GM10248 (cell line): ENCODE results near the gene RAP2A.

Experiments
- CTCF ChIA-PET: fragments of 300-600 bp; sonication (Branson Sonifier 250); formaldehyde crosslinking; extraction: SDS; loops from one replicate; lab custom pipeline; 2021; ENCODE audit warnings: antibody characterized with exemption; lab: Yijun Ruan, JAX
- POLR2A ChIA-PET: fragments of 350-650 bp; sonication (Branson Sonifier 250); formaldehyde crosslinking; extraction: SDS; loops from one replicate; lab custom pipeline; 2020; ENCODE audit warnings: antibody characterized with exemption; lab: Yijun Ruan, JAX
- DNase-seq: peaks from one replicate; pipeline ENCODE4 v3.0.0; 2012; ENCODE audit errors: extremely low spot score
- TF ChIP-seq, protein P1 (sequence below): IDR thresholded peaks from 2 replicates; pipeline ENCODE4 v1.5.1; 2012; ENCODE audit warnings: mild to moderate bottlenecking, low read depth; ENCODE audit errors: extremely low read depth, missing control alignments, control extremely low read depth

RAP2A gene

DNA sequence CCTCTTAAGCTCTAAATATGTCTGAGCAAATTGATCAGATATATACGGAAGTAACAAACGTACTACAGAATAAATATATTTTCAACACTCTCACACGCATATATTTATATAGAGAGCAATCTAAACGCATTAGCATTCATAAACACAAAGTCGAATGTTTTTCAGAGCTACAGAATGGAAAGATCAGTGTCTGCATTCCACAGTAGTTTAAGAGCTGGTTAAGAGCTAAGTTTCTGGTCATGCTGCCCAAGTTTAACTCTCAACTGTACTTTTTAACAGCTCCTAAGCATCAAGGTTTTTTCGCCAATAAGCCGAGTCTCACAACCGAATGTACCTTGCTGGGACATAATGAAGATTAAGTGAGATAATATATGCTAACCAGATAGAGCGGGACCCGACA lies 36.7 kb upstream of the RAP2A start:
- CTCF ChIA-PET, result interaction anchor here (0.8 to 1.6 kb wide), 7 partner anchors 8 to 25 kb away, joined by 3 to 6 read pairs (median 3); no protein-coding TSS in a partner anchor
- DNase-seq, result no peak
- POLR2A ChIA-PET, result interaction anchor here (0.5 kb wide), 1 partner anchor 594 kb away, joined by 3 read pairs; no protein-coding TSS in a partner anchor

DNA sequence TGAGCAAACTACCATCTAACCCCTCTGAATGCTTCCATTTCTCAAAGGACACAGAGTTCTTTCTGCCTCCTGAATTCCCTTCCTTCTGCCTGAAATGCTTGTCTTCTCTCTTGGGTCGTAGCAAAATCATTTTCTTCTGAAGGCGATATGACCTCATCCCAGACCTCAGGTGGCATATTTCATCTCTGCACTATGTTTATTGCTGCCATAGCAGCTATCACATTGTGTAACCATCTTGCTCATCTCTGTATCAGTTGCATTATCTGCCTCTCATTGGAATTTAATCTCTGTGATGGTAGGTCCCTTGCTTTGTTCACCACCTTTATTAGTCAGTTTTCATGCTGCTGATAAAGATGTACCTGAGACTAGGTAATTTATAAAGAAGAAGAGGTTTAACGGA lies 32.5 kb upstream of the RAP2A start:
- no peak for DNase-seq
- POLR2A ChIA-PET, result no interaction called here
- CTCF ChIA-PET, result interaction anchor here (1.0 kb wide), 1 partner anchor 284 kb away, joined by 3 read pairs; no protein-coding TSS in a partner anchor
- TF ChIP-seq, protein P1, sequence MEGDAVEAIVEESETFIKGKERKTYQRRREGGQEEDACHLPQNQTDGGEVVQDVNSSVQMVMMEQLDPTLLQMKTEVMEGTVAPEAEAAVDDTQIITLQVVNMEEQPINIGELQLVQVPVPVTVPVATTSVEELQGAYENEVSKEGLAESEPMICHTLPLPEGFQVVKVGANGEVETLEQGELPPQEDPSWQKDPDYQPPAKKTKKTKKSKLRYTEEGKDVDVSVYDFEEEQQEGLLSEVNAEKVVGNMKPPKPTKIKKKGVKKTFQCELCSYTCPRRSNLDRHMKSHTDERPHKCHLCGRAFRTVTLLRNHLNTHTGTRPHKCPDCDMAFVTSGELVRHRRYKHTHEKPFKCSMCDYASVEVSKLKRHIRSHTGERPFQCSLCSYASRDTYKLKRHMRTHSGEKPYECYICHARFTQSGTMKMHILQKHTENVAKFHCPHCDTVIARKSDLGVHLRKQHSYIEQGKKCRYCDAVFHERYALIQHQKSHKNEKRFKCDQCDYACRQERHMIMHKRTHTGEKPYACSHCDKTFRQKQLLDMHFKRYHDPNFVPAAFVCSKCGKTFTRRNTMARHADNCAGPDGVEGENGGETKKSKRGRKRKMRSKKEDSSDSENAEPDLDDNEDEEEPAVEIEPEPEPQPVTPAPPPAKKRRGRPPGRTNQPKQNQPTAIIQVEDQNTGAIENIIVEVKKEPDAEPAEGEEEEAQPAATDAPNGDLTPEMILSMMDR, result no peak

More for the DNA sequence above, 36.7 kb upstream of the RAP2A start:
- TF ChIP-seq, protein P1, result no peak

DNA sequence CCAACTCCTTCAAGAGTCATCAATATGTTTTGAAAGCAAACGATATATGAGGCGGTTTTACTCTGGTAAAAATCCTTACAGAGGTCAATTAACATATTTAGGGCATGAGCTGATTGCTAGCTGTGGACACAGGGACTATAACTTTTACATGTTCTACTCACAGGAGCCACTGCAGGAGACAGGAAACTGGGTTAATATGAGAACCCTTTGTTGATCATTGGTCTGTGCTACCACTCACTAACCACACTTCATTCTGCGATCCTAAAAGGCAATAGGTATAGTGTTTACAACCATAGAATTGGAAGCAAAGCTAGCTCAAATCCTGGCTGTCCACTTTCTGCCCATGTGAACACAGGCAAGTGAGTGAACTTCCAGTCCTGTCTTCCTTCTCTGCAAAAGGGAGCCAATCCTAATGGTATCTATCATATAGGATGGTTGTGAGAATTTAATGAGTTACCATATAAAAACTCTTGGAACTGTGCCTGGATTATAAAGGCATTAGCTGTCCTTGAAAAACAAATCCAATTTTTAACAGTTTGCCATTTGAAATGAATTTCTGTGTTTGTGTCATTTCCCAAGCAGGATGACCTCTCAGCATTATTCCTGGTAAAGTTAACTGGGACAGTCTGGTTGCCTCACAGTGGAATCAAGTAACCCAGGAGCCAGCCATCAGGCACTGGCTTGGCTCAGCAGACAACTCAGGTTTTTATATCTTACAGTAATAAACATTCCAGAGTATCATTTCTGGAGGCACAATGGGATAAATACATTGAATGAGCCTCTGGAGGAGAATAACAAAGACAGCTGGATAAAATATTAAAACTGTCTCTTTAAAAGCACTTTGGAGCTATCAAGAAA lies 29.8 kb upstream of the RAP2A start:
- ChIA-PET POLR2A (no interaction called here), CTCF (interaction anchor here (1.1 to 1.4 kb wide), 5 partner anchors 7 to 29 kb away, joined by 3 to 5 read pairs (median 3); no protein-coding TSS in a partner anchor)
- DNase-seq, result no peak
- TF ChIP-seq, protein P1, result no peak

GRCh38 chr13:97407540-97407939 lies 26.4 kb upstream of the RAP2A start:
- CTCF ChIA-PET, result interaction anchor here (1.0 to 1.7 kb wide), 5 partner anchors 11 to 48 kb away, joined by 3 to 4 read pairs (median 4); no protein-coding TSS in a partner anchor
- TF ChIP-seq, protein P1, result no peak
- no peak for DNase-seq
- POLR2A ChIA-PET, result no interaction called here

DNA sequence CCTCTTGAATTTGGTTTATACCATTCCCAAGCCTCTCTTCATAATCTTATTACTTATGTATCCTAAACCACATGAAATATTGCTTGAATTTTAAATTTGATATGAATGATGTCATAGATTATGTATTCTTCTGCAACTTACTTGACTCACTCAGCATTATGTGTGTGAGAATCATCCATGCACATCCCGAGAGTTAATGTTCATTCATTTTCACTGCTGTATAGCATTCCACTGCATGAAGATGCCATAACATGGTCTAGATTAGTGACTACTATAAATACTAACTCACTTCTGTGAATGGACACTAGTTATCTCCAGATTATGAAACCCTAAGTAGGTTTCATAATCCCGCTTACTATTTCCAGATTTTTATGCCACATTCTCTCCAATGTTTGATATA lies 25.0 kb upstream of the RAP2A start:
- CTCF ChIA-PET, result interaction anchor here (1.7 kb wide), 1 partner anchor 22 kb away, joined by 4 read pairs; no protein-coding TSS in a partner anchor

DNA sequence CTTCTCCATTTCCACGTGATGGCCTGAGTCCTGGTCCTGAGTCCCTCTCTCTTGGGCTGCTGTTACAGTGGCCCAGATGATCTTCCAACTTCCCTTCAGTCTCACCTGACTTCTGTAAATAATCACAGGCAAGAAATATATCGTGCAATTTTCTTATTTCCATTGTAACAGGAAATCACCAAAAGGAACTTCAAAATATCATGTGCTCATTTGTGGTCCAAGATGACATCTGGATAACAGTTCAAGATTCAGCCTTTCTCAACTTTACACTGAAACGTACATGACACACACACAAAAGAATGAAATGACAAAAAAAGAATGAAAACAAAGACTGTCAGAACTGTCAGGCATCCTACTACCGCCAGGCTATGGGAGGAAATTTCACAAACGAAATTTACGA lies 22.0 kb upstream of the RAP2A start:
- CTCF ChIA-PET, result interaction anchor here (1.5 kb wide), 1 partner anchor 53 kb away, joined by 5 read pairs; no protein-coding TSS in a partner anchor
- POLR2A ChIA-PET, result no interaction called here
- no peak for DNase-seq
- TF ChIP-seq, protein P1, result no peak

More for the DNA sequence above, 25.0 kb upstream of the RAP2A start:
- POLR2A ChIA-PET, result no interaction called here
- no peak for DNase-seq
- TF ChIP-seq, protein P1, result no peak
